H1 (cell line): ENCODE data around the gene CASKIN2. TPM values are rescaled to one million over a fixed set of nuclear protein-coding genes. Genes with fewer than 3 reads are reported as not detected.

ENCODE experiments used
- CTCF ChIA-PET: fragments of 300-600 bp; sonication (Branson Sonifier 250); formaldehyde crosslinking; loops from one replicate; lab custom pipeline; 2021; ENCODE audit not compliant: partially characterized antibody; lab: Charles Lee
- POLR2A ChIA-PET: fragments of 300-600 bp; sonication (Branson Sonifier 250); formaldehyde crosslinking; loops from one replicate; lab custom pipeline; 2021; ENCODE audit warnings: inconsistent platforms; ENCODE audit not compliant: partially characterized antibody; lab: Charles Lee
- DNase-seq, 2 experiments: peaks; one replicate each; pipeline versions ENCODE4 v3.0.0 to v3.0.0-alpha.2; 2010 to 2022; ENCODE audit warnings: low spot score in 2 of 2, low read depth in 1 of 2, mixed read lengths in 1 of 2
- FAIRE-seq: peaks from 2 replicates; lab custom pipeline; 2011; peaks lifted over from hg19 to GRCh38; lab: Jason Lieb, UNC
- H2AFZ ChIP-seq: 2 replicates; pipeline ENCODE4 v1.8.1; 2012; ENCODE audit warnings: low read length, inconsistent platforms
- H2AK5ac ChIP-seq: 2 replicates; pipeline ENCODE4 v1.6.1; 2013; ENCODE audit warnings: low read depth, low read length
- H2BK120ac ChIP-seq: replicated peaks from 2 replicates; pipeline ENCODE3; 2013; ENCODE audit warnings: low read depth, low read length, inconsistent platforms
- H2BK12ac ChIP-seq: 2 replicates; pipeline ENCODE4 v1.6.1; 2013; ENCODE audit warnings: low read depth, low read length
- H2BK15ac ChIP-seq: 2 replicates; pipeline ENCODE4 v1.6.1; 2013; ENCODE audit warnings: low read length
- H2BK20ac ChIP-seq: 2 replicates; pipeline ENCODE4 v1.6.1; 2013; ENCODE audit warnings: low read length
- H2BK5ac ChIP-seq: 2 replicates; pipeline ENCODE4 v1.6.1; 2013; ENCODE audit warnings: low read depth, low read length
- H3K14ac ChIP-seq: 2 replicates; pipeline ENCODE4 v1.6.1; 2013; ENCODE audit warnings: inconsistent platforms; ENCODE audit not compliant: insufficient read length
- H3K18ac ChIP-seq: 2 replicates; pipeline ENCODE4 v1.6.1; 2013; ENCODE audit warnings: low read length; ENCODE audit errors: extremely low read depth
- H3K23ac ChIP-seq: 2 replicates; pipeline ENCODE4 v1.6.1; 2013; ENCODE audit warnings: inconsistent platforms; ENCODE audit not compliant: insufficient read length
- H3K23me2 ChIP-seq: 2 replicates; pipeline ENCODE4 v1.6.1; 2013; ENCODE audit warnings: low read depth, low read length
- H3K27ac ChIP-seq: 2 replicates; pipeline ENCODE4 v1.6.1; 2011; ENCODE audit warnings: low read depth, low read length, inconsistent platforms
- H3K27me3 ChIP-seq, 4 experiments: replicated peaks in 1 of 4; 1 replicate in 1 of 4; 2 replicates in 3 of 4; pipeline versions ENCODE4 v1.6.1 to v1.8.1; 2011 to 2013; ENCODE audit warnings: low read length in 3 of 4, mild to moderate bottlenecking in 3 of 4, inconsistent platforms in 2 of 4, mixed read lengths in 2 of 4, moderate library complexity in 1 of 4; ENCODE audit not compliant: control insufficient read depth in 3 of 4, insufficient read depth in 3 of 4; ENCODE audit errors: extremely low read depth in 1 of 4
- H3K36me3 ChIP-seq, 4 experiments: 2 replicates each; pipeline versions ENCODE4 v1.6.1 to v1.8.1; 2011 to 2013; ENCODE audit warnings: mild to moderate bottlenecking in 4 of 4, low read length in 3 of 4, moderate library complexity in 2 of 4, control low read depth in 1 of 4, inconsistent platforms in 1 of 4; ENCODE audit not compliant: insufficient read depth in 4 of 4, control insufficient read depth in 2 of 4
- H3K4ac ChIP-seq: replicated peaks from 2 replicates; pipeline ENCODE3; 2013; ENCODE audit warnings: low read length, low read depth, mixed read lengths, inconsistent platforms; ENCODE audit not compliant: insufficient read length
- H3K4me1 ChIP-seq, 4 experiments: replicated peaks in 1 of 4; 1 replicate in 1 of 4; 2 replicates in 3 of 4; pipeline versions ENCODE4 v1.6.1 to v1.8.1; 2011 to 2013; ENCODE audit warnings: low read length in 3 of 4, inconsistent platforms in 2 of 4, mixed read lengths in 1 of 4; ENCODE audit not compliant: insufficient read depth in 4 of 4, control insufficient read depth in 3 of 4
- H3K4me2 ChIP-seq, 2 experiments: 2 replicates each; pipeline versions ENCODE4 v1.6.1 to v1.8.1; 2011 to 2013; ENCODE audit warnings: low read depth in 2 of 2, low read length in 2 of 2, control low read depth in 1 of 2, inconsistent platforms in 1 of 2, mild to moderate bottlenecking in 1 of 2; ENCODE audit not compliant: insufficient read depth in 1 of 2
- H3K4me3 ChIP-seq, 4 experiments: fragments of 200-600, 300-600 bp in 1 of 4; sonication (generic), shearing (Covaris generic), sonication (Bioruptor Twin) in 1 of 4; 2 replicates each; pipeline versions ENCODE4 v1.5.1 to v1.8.1; 2011 to 2016; ENCODE audit warnings: low read length in 4 of 4, low read depth in 3 of 4, control low read depth in 2 of 4, inconsistent platforms in 2 of 4, mild to moderate bottlenecking in 2 of 4, mixed read lengths in 1 of 4, moderate library complexity in 1 of 4; ENCODE audit not compliant: insufficient read depth in 2 of 4; ENCODE audit errors: extremely low read depth in 1 of 4
- H3K56ac ChIP-seq: replicated peaks from 2 replicates; pipeline ENCODE3; 2013; ENCODE audit warnings: low read depth, mild to moderate bottlenecking, mixed read lengths, low read length, inconsistent platforms; ENCODE audit not compliant: insufficient read length
- H3K79me1 ChIP-seq: 2 replicates; pipeline ENCODE4 v1.6.1; 2013; ENCODE audit warnings: low read depth, low read length, control low read depth
- H3K79me2 ChIP-seq, 2 experiments: 2 replicates each; pipeline versions ENCODE4 v1.6.1 to v1.8.1; 2012 to 2013; ENCODE audit warnings: low read length in 2 of 2, mild to moderate bottlenecking in 2 of 2, inconsistent platforms in 1 of 2; ENCODE audit not compliant: insufficient read depth in 2 of 2, control insufficient read depth in 1 of 2
- H3K9ac ChIP-seq, 4 experiments: replicated peaks in 1 of 4; 1 replicate in 1 of 4; 2 replicates in 3 of 4; pipeline versions ENCODE4 v1.6.1 to v1.8.1; 2011 to 2013; ENCODE audit warnings: low read depth in 3 of 4, low read length in 3 of 4, control low read depth in 2 of 4, mild to moderate bottlenecking in 2 of 4, moderate library complexity in 2 of 4, inconsistent platforms in 1 of 4; ENCODE audit errors: extremely low read depth in 1 of 4
- H3K9me3 ChIP-seq, 2 experiments: 2 replicates each; pipeline versions ENCODE4 v1.6.1 to v1.8.1; 2012 to 2013; ENCODE audit warnings: mild to moderate bottlenecking in 2 of 2, moderate library complexity in 2 of 2, control low read depth in 1 of 2, inconsistent platforms in 1 of 2, low read depth in 1 of 2, low read length in 1 of 2, mixed read lengths in 1 of 2; ENCODE audit not compliant: insufficient read depth in 2 of 2
- H4K20me1 ChIP-seq, 2 experiments: replicated peaks in 1 of 2; 2 replicates each; pipeline versions ENCODE3 to v1.8.1; 2011 to 2013; ENCODE audit warnings: inconsistent platforms in 2 of 2, low read length in 2 of 2, mild to moderate bottlenecking in 1 of 2; ENCODE audit not compliant: insufficient read depth in 2 of 2, control insufficient read depth in 1 of 2
- H4K5ac ChIP-seq: 2 replicates; pipeline ENCODE4 v1.6.1; 2013; ENCODE audit warnings: low read length, low read depth, mixed read lengths, inconsistent platforms; ENCODE audit not compliant: insufficient read length
- H4K8ac ChIP-seq: 2 replicates; pipeline ENCODE4 v1.8.0; 2013; ENCODE audit warnings: mild to moderate bottlenecking, moderate library complexity, low read length, inconsistent platforms; ENCODE audit not compliant: insufficient read depth; ENCODE audit errors: extremely low read depth
- H4K91ac ChIP-seq: replicated peaks from 2 replicates; pipeline ENCODE3; 2013; ENCODE audit warnings: low read length, mixed read lengths, inconsistent platforms; ENCODE audit not compliant: insufficient read length
- CBX8 ChIP-seq: fragments of 300-800, 300-1000 bp; sonication (generic); IDR thresholded peaks from 2 replicates; pipeline ENCODE4 v1.7.1; 2016; ENCODE audit warnings: low read depth, low read length, borderline replicate concordance
- EZH2 ChIP-seq: fragments of 200-600 bp; sonication (generic); IDR thresholded peaks from 2 replicates; pipeline ENCODE4 v1.7.1; 2012; ENCODE audit warnings: low read depth, mild to moderate bottlenecking, moderate library complexity, low read length, inconsistent platforms; ENCODE audit not compliant: severe bottlenecking
- HDAC2 ChIP-seq, 2 experiments: fragments of 300-600 bp in 1 of 2; sonication (generic) in 1 of 2; IDR thresholded peaks; 2 replicates each; pipeline ENCODE4 v1.6.1; 2011 to 2012; ENCODE audit warnings: low read depth in 2 of 2, low read length in 2 of 2, mild to moderate bottlenecking in 2 of 2, moderate library complexity in 2 of 2, borderline replicate concordance in 1 of 2, inconsistent platforms in 1 of 2
- MAFK ChIP-seq: IDR thresholded peaks from 2 replicates; pipeline ENCODE4 v1.6.1; 2012; ENCODE audit warnings: low read depth, mild to moderate bottlenecking, improper control_type of control experiment, low read length
- SIN3A ChIP-seq, 2 experiments: IDR thresholded peaks in 1 of 2; conservative IDR thresholded peaks in 1 of 2; 2 replicates each; pipeline ENCODE4 v1.6.1; 2011 to 2012; ENCODE audit warnings: low read length in 2 of 2, improper control_type of control experiment in 1 of 2, low read depth in 1 of 2, mild to moderate bottlenecking in 1 of 2
- SRF ChIP-seq: IDR thresholded peaks from 2 replicates; pipeline ENCODE4 v1.6.1; 2011; ENCODE audit warnings: mild to moderate bottlenecking, low read depth, low read length, moderate library complexity
- TCF12 ChIP-seq: IDR thresholded peaks from 2 replicates; pipeline ENCODE4 v1.6.1; 2011; ENCODE audit warnings: low read depth, mild to moderate bottlenecking, low read length
- WGBS, 2 experiments: shearing (Covaris generic) in 1 of 2; methylation state at CpG; one replicate each; pipeline versions ENCODE4 v1.1.6 to v1.1.7; 2013 to 2015; ENCODE audit warnings: low lambda C conversion rate in 2 of 2, mixed read lengths in 2 of 2, inconsistent platforms in 1 of 2, low coverage in 1 of 2, missing lambda C conversion rate in 1 of 2; ENCODE audit not compliant: insufficient replicate concordance in 2 of 2, insufficient coverage in 1 of 2, insufficient read length in 1 of 2; ENCODE audit errors: extremely low coverage in 1 of 2, missing lambda C conversion rate in 1 of 2; 5-methylcytosine and 5-hydroxymethylcytosine counted together
- polyA plus RNA-seq, 7 experiments: library from polyadenylated mRNA; depleted of rRNA in 3 of 7; stranded (reverse) in 5 of 7; unstranded in 2 of 7; fragments of >200 nt in 5 of 7; fragments of 200-250 nt in 2 of 7; gene quantifications; 1 replicate in 5 of 7; 2 replicates in 1 of 7; 4 replicates in 1 of 7; pipeline versions ENCODE4 v1.2.1 to v1.2.3, GENCODE V29; 2011 to 2013; ENCODE audit warnings: missing spikeins in 2 of 7, mixed read lengths in 2 of 7
- total RNA-seq: library from RNA; stranded (reverse); fragmentation: NEBNext Ultra II Directional; extraction: Animal tissue kit (Norgen Biotek cat#: 25700); gene quantifications from 2 replicates; pipeline ENCODE4 v1.2.1, GENCODE V29; 2021

CASKIN2 gene
- total and polyA plus RNA-seq, 2 of the 8 experiments (the other 6 are each of a cell fraction or from before 2014, with no cell fraction given): 6.7 to 32.3 TPM

DNA sequence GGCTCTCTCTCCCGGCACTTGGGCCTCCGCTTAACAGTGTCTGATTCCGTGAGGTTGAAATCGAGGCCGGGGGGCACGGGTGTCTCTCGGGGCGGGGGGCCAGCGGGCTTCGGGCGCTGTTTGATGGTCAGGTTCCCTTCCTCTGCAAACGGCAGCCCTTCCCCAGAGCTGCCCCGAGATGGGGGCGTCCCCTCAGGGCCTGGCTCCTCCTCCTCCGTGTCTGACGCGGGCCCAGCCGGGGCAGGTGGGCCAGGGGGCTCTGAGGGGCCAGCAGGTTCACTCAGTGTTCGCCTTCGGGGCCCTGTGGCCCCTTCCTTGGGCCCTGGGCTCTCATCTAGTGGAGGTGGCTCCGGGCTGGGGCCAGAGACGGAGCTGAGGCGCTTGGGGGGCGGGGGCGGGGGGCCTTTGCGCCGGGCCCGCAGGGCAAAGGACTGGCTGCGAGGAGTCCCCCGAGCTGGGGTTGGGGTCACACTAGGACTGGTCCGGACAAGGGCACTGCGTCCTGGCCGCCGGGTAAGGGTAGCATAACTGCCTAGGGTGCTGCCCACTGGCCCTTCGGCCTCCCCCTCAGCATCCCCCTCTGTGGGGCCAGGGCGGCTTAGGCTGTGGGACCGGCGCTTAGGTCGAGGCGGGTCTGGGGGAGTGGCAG is 13.1 kb downstream of the CASKIN2 start:
- TF ChIP-seq SIN3A (conservative IDR thresholded peaks at IDR 0.05 in 1 of 2, IDR thresholded peaks at IDR 0.05 in 1 of 2; ENCODE audit: low read depth in 1 of 2, low read length in 2 of 2) (no peak), CBX8 (no peak), EZH2 (no peak), MAFK (no peak), HDAC2 (IDR thresholded peaks at IDR 0.05; ENCODE audit: borderline replicate concordance in 1 of 2, low read depth in 2 of 2, low read length in 2 of 2) (no peak), SRF (no peak), TCF12 (no peak)
- WGBS, 2 experiments: 94% methylated on average over 27 of the region's 40 CpGs; no CpG with 5 or more reads in 1 of the 2 experiments
- no peak for DNase-seq
- FAIRE-seq: no peak
- Histone ChIP-seq H3K27me3 (no peaks in the 10 kb centered on the region), H4K8ac (no peak overlapping the region; the same call in 1 of the 2 replicates), H2BK15ac (no peak overlapping the region), H4K20me1 (peaks cover 0 to 13% of the 10 kb centered on the region in 2 experiments), H2BK12ac (no peak overlapping the region), H3K4me2 (no peak overlapping the region), H3K79me1 (no peaks in the 10 kb centered on the region), H3K79me2 (no peaks in the 10 kb centered on the region), H2AFZ (no peak overlapping the region), H2AK5ac (no peak overlapping the region), H3K36me3 (peaks cover 2 to 13% (median 8%) of the 10 kb centered on the region in 4 experiments; a peak in 6 of 8 replicates), H3K4me3 (no peak overlapping the region), H2BK5ac (no peak overlapping the region), H3K14ac (no peak overlapping the region), H3K4me1 (no peaks in the 10 kb centered on the region), H4K91ac (no peak overlapping the region), H3K27ac (no peak overlapping the region), H3K18ac (no peak overlapping the region), H3K9me3 (no peaks in the 10 kb centered on the region), H3K56ac (no peak overlapping the region), H2BK120ac (no peak overlapping the region), H3K23ac (no peak overlapping the region), H3K23me2 (no peaks in the 10 kb centered on the region), H4K5ac (no peak overlapping the region), H3K4ac (no peak overlapping the region), H3K9ac (no peak overlapping the region), H2BK20ac (no peak overlapping the region)
- ChIA-PET CTCF (interaction anchor here (0.7 to 8.2 kb wide), 16 partner anchors 11 to 441 kb away, joined by 3 to 67 read pairs (median 5); partner anchors contain the start of genes SLC25A19, SMIM5 and TSEN54), POLR2A (interaction anchor here (1.1 to 6.4 kb wide), 8 partner anchors 10 to 265 kb away, joined by 3 to 35 read pairs (median 4); partner anchors contain the start of gene TSEN54)
